Tibial nerve (tissue), 4 donors: ENCODE results near the gene KRTAP5-1.

Experiments
- CTCF ChIP-seq, 5 experiments: fragments of 200-600 bp in 3 of 5; fragments of 450-650 bp in 2 of 5; sonication (generic) in 3 of 5; IDR thresholded peaks; one replicate each; pipeline ENCODE4 v1.5.1; 2016 to 2019; ENCODE audit warnings: antibody characterized with exemption in 5 of 5, mild to moderate bottlenecking in 3 of 5, moderate library complexity in 2 of 5
- EP300 ChIP-seq, 2 donors: sonication (generic); formaldehyde crosslinking; IDR thresholded peaks; one replicate each; pipeline ENCODE4 v1.6.1; 2017; ENCODE audit warnings: antibody characterized with exemption in 2 of 2, mild to moderate bottlenecking in 1 of 2

DNA sequence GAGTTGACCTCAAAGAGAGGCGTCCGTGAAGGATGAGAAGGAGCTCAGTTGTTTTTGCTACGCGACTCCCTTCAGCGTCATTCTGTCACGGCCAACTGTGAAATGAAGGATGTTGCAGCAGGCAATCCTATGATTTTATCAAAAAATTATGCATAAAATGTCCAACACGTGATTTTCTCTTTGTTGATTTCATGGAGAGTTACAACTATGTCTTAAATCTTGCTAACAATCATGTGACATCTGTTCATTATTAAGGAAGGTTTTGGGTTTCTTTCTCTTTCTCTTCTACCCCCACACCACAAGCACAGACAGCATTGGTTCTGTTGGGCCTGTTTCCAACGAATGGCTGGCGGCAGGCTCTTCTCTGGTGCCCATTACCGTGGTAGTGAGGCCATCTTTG is 33.1 kb upstream of the KRTAP5-1 start:
- no peak for TF ChIP-seq CTCF (IDR thresholded peaks at IDR 0.05)
- TF ChIP-seq EP300 (IDR thresholded peaks at IDR 0.05): no peak
